ENCODE data around the gene TRIP13. TPM values are rescaled to one million over a fixed set of nuclear protein-coding genes. Genes with fewer than 3 reads are reported as not detected.

TRIP13 gene
- total RNA-seq, 4 donors from 2014 or later, result 0.53 to 3.0 (median 1.6) TPM

DNA sequence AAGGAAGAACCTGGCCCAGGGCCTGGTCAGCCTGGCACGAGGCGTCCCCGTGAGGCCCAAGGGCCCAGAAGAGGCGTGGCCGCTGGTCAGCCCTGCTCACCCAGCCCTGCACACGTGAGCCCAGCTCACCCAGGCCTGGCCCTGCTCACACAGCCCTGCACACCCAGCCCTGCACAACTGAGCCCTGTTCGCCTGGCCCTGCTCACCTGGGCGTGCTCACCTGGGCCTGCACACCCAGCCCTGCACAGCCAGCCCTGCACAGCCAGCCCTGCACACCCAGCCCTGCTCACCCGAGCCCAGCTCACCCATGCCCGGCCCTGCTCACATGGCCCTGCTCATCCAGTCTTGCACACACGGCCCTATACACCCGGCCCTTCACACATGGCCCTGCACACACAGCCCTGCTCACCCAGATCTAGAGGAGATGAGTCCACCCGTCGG lies 44.0 kb upstream of the TRIP13 start:
- DNase-seq (ENCODE audit: low spot score in 2 of 2), result peak in 1 of 2 donors; percentile 79
- WGBS, 2 donors, result 88 to 94% methylated on average over 3 to 11 of the region's 14 CpGs
- no peak for TF ChIP-seq POLR2A (IDR thresholded peaks at IDR 0.05)
- TF ChIP-seq, protein P1, sequence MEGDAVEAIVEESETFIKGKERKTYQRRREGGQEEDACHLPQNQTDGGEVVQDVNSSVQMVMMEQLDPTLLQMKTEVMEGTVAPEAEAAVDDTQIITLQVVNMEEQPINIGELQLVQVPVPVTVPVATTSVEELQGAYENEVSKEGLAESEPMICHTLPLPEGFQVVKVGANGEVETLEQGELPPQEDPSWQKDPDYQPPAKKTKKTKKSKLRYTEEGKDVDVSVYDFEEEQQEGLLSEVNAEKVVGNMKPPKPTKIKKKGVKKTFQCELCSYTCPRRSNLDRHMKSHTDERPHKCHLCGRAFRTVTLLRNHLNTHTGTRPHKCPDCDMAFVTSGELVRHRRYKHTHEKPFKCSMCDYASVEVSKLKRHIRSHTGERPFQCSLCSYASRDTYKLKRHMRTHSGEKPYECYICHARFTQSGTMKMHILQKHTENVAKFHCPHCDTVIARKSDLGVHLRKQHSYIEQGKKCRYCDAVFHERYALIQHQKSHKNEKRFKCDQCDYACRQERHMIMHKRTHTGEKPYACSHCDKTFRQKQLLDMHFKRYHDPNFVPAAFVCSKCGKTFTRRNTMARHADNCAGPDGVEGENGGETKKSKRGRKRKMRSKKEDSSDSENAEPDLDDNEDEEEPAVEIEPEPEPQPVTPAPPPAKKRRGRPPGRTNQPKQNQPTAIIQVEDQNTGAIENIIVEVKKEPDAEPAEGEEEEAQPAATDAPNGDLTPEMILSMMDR (IDR thresholded peaks at IDR 0.05), result no peak
- H3K4me3 ChIP-seq (ENCODE audit: low read depth, poor library complexity, severe bottlenecking), result no peak overlapping the region
- intact Hi-C loops (cut with DNase I; ENCODE audit: low total_unique reads), result loop anchor here (10.0 kb wide), 1 partner anchor 84 kb away; no protein-coding TSS in a partner anchor

DNA sequence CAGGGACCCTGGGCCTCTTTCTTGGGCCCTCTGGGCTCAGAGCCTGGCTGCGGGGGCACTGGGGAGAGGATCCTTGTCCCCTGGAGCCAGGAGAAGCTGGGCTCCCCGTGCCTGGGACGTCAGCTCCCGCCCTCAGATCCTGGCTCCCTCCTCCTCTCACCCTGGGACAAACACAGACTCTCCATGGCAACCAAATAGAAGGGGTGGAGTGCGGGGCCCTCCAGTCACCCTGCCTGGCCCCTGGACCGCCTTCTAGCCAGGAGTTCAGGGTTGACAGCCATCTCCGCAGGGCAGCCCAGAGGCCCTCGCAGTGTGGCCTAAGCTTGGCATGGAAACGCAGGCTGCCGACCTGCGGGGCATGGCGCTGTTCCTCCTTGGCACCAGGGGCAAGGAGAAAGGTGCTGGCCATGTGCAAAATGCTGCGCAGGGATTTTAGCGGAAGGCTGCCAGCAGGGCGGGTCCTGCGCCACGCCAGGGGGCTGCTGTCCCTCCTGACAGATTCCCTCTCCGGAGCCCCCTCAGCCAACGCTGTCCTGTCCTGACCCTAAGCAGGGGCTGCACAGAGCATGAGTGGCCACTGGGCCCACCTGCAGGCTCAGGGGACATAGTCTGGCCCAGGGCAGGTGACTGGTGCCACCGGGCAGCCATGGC lies 42.9 kb upstream of the TRIP13 start:
- intact Hi-C loops (cut with DNase I; ENCODE audit: low total_unique reads), result loop anchor here (10.0 kb wide), 1 partner anchor 85 kb away; no protein-coding TSS in a partner anchor
- 33 to 41% methylated on average over 8 to 20 of the region's 20 CpGs for WGBS, 2 donors
- no peak overlapping the region for H3K4me3 ChIP-seq (ENCODE audit: low read depth, poor library complexity, severe bottlenecking)
- peak in 1 of 2 donors; percentile 78 for DNase-seq (ENCODE audit: low spot score in 2 of 2)
- TF ChIP-seq, protein P1 (IDR thresholded peaks at IDR 0.05), result no peak
- no peak for TF ChIP-seq POLR2A (IDR thresholded peaks at IDR 0.05)

DNA sequence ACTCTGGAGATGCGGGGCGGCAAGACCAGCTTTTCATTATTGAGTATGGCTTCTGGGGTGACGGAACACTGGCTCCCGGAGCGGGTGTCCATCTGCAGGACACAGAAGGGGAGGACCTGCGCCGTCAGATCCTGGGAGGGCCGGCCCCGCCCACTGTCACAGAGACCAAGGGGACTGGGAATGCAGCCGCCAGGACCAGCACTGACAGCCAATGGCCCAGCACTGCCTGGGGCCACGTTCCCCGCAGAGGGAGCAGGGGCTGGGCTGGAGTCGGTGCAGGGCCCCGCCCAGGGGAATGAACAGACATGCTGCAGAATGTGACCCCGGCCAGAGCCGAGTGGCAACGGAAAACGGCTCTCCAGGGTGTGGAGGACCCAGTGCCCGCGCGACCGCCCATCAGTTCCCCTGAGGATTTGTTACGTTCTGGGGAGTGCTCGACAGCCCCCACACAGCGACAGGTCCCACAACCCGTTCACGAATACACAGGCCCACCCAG lies 42.1 kb upstream of the TRIP13 start, which contains the start of gene ZDHHC11:
ZDHHC11 (minus strand) TSS at position 476 of the 496 bp plus-strand sequence; CDS start at position 92, 384 bp downstream.
- intact Hi-C loops (cut with DNase I; ENCODE audit: low total_unique reads), result no loop called here
- WGBS, 2 donors, result 38 to 48% methylated on average over 21 of the region's 27 CpGs
- TF ChIP-seq, protein P1 (IDR thresholded peaks at IDR 0.05), result no peak
- TF ChIP-seq POLR2A (IDR thresholded peaks at IDR 0.05), result no peak
- DNase-seq (ENCODE audit: low spot score in 2 of 2), result peak in 1 of 2 donors; percentile 85
- H3K4me3 ChIP-seq (ENCODE audit: low read depth, poor library complexity, severe bottlenecking), result no peak within 1 kb of the TSS

DNA sequence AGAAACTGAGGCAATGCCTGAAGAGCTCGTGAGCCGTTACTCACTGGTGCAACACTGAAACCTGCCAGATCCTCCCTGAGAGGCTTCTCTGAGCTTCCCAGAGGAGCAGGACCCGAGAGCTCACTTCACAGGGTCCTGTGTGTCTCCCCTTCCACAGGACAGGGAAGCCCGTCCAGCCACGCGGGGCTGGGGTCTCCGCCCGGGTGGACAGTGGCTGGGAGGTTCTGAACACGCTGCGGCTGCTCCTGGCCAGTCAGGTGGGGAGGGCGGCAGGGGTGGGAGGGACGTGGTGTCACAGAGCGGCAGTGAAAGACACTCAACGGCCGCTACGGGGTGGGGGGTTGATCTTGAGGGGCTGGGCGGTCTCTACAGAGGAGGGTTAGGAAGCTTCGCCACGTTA lies 41.6 kb upstream of the TRIP13 start:
- intact Hi-C loops (cut with DNase I; ENCODE audit: low total_unique reads), result no loop called here
- DNase-seq (ENCODE audit: low spot score in 2 of 2), result peak in 1 of 2 donors; percentile 78
- 53 to 67% methylated on average over 19 of the region's 19 CpGs for WGBS, 2 donors
- H3K4me3 ChIP-seq (ENCODE audit: low read depth, poor library complexity, severe bottlenecking), result no peak overlapping the region
- no peak for TF ChIP-seq POLR2A (IDR thresholded peaks at IDR 0.05)
- TF ChIP-seq, protein P1 (IDR thresholded peaks at IDR 0.05), result no peak

DNA sequence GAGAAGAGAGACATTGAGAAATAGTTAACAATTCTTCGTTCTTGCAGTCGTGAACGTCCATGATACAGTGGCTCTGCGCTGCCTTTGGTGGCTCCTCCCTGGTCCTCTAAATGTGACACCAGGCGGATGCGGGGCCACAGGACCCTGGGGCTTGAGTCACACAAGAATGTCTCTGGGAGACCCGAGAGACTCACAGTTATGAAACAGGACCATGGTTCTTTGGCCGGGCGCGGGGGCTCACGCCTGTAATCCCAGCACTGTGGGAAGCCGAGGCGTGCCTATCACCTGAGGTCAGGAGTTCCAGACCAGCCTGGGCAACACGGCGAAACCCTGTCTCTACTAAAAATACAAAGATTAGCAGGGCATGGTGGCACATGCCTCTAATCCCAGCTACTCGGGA lies 41.1 kb upstream of the TRIP13 start:
- DNase-seq (ENCODE audit: low spot score in 2 of 2), result peak in 1 of 2 donors; percentile 81
- 62 to 69% methylated on average over 16 of the region's 16 CpGs for WGBS, 2 donors

More for the DNA sequence above, 41.1 kb upstream of the TRIP13 start:
- TF ChIP-seq, protein P1 (IDR thresholded peaks at IDR 0.05), result no peak
- TF ChIP-seq POLR2A (IDR thresholded peaks at IDR 0.05), result no peak
- intact Hi-C loops (cut with DNase I; ENCODE audit: low total_unique reads), result no loop called here
- no peak overlapping the region for H3K4me3 ChIP-seq (ENCODE audit: low read depth, poor library complexity, severe bottlenecking)

All from lower leg skin (tissue), 4 donors.